ENCODE results near the gene TENT5C. TPM values are rescaled to one million over a fixed set of nuclear protein-coding genes. Genes with fewer than 3 reads are reported as not detected.
A peak's percentile ranks its signal among the peaks of the same experiment; 100 is the strongest.

Gene TENT5C
- total and polyA plus RNA-seq, 2 of the 13 experiments (the other 11 are each of a cell fraction or from before 2014, with no cell fraction given): 0.02 to 0.38 TPM

DNA sequence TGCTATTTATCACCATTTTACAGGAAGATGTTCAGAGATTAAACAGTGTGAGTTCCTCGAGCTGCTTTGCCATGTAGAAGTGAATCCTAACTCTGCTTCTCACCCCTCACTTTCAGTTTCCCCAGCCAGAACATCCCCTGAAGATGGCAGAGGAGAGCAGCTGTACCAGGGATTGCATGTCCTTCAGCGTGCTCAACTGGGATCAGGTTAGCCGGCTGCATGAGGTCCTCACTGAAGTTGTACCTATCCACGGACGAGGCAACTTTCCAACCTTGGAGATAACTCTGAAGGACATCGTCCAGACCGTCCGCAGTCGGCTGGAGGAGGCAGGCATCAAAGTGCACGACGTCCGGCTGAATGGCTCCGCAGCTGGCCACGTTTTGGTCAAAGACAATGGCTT is 16.9 kb downstream of the TENT5C start:
- no peaks in the 10 kb centered on the region for H3K4me1 ChIP-seq (ENCODE audit: insufficient read depth, low read length)
- no peak for DNase-seq (ENCODE audit: low spot score)
- no peak overlapping the region for H3K4me2 ChIP-seq (ENCODE audit: low read depth, low read length)
- CTCF ChIA-PET (ENCODE audit: low intra/inter-chr PET ratio, low total read pairs): no interaction called here
- H3K9ac ChIP-seq (ENCODE audit: insufficient read depth, low read depth, low read length): no peak overlapping the region
- H3K79me2 ChIP-seq (ENCODE audit: insufficient read depth, low read length): no peaks in the 10 kb centered on the region
- in situ Hi-C loops (cut with HindIII; ENCODE audit: extremely low pct_ligation_motif_present, low pct_unique_long_range_greater_than_20kb) (no loop called here), intact Hi-C loops (cut with micrococcal nuclease; ENCODE audit: unreplicated experiment) (no loop called here)
- peaks cover 0 to 8% of the 10 kb centered on the region in 2 experiments; a peak in 1 of 5 replicates for H3K27me3 ChIP-seq (ENCODE audit: control insufficient read depth in 1 of 2, insufficient read depth in 2 of 2, low read length in 2 of 2)
- H3K27ac ChIP-seq (ENCODE audit: extremely low read length, insufficient read depth, low read length): no peak overlapping the region
- no peaks in the 10 kb centered on the region for H4K20me1 ChIP-seq (ENCODE audit: insufficient read depth, low read length)
- no peak overlapping the region for H3K4me3 ChIP-seq (replicated peaks in 1 of 3; ENCODE audit: insufficient read depth in 1 of 3, low read depth in 2 of 3, low read length in 3 of 3)
- BruUV-seq (replicated peaks): no TSS peak
- H3K9me3 ChIP-seq (ENCODE audit: low read length): no peaks in the 10 kb centered on the region
- ATAC-seq: peak; percentile 55; the same call in 1 of the 3 replicates
- no peak for FAIRE-seq
- no peak overlapping the region for H2AFZ ChIP-seq (ENCODE audit: low read length)
- POLR2A ChIA-PET: no interaction called here
- 0 out of 2 replicates have a peak, but pooled peaks have one; percentile 6 for TF ChIP-seq STAG1 (CRISPR knock-in tag; IDR thresholded peaks at IDR 0.05)
- TF ChIP-seq, protein P1, sequence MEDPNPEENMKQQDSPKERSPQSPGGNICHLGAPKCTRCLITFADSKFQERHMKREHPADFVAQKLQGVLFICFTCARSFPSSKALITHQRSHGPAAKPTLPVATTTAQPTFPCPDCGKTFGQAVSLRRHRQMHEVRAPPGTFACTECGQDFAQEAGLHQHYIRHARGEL (CRISPR knock-in tag; IDR thresholded peaks at IDR 0.05): no peak
- 4% methylated on average over 5 of the region's 14 CpGs for WGBS (ENCODE audit: low lambda C conversion rate)
- H3K36me3 ChIP-seq (replicated peaks in 1 of 2; ENCODE audit: control insufficient read depth in 1 of 2, insufficient read depth in 2 of 2, low read length in 2 of 2): no peaks in the 10 kb centered on the region

GRCh38 chr1:117623141-117623540 is 17.3 kb downstream of the TENT5C start:
- intact Hi-C loops (cut with micrococcal nuclease; ENCODE audit: unreplicated experiment): no loop called here
- Histone ChIP-seq H3K9ac (ENCODE audit: insufficient read depth, low read depth, low read length) (no peak overlapping the region), H3K4me1 (ENCODE audit: insufficient read depth, low read length) (no peaks in the 10 kb centered on the region), H3K79me2 (ENCODE audit: insufficient read depth, low read length) (no peaks in the 10 kb centered on the region), H3K4me3 (replicated peaks in 1 of 3; ENCODE audit: insufficient read depth in 1 of 3, low read depth in 2 of 3, low read length in 3 of 3) (no peak overlapping the region), H3K36me3 (replicated peaks in 1 of 2; ENCODE audit: control insufficient read depth in 1 of 2, insufficient read depth in 2 of 2, low read length in 2 of 2) (no peaks in the 10 kb centered on the region), H3K27ac (ENCODE audit: extremely low read length, insufficient read depth, low read length) (no peak overlapping the region), H2AFZ (ENCODE audit: low read length) (no peak overlapping the region), H3K9me3 (ENCODE audit: low read length) (no peaks in the 10 kb centered on the region), H3K27me3 (ENCODE audit: control insufficient read depth in 1 of 2, insufficient read depth in 2 of 2, low read length in 2 of 2) (peaks cover 0 to 8% of the 10 kb centered on the region in 2 experiments; a peak in 1 of 5 replicates), H3K4me2 (ENCODE audit: low read depth, low read length) (no peak overlapping the region), H4K20me1 (ENCODE audit: insufficient read depth, low read length) (no peaks in the 10 kb centered on the region)
- ATAC-seq (no peak), DNase-seq (ENCODE audit: low spot score) (no peak), FAIRE-seq (no peak)
- BruUV-seq (replicated peaks): no TSS peak
- WGBS (ENCODE audit: low lambda C conversion rate): 66% methylated on average over 9 of the region's 9 CpGs
- ChIA-PET POLR2A (no interaction called here), CTCF (ENCODE audit: low intra/inter-chr PET ratio, low total read pairs) (no interaction called here)
- in situ Hi-C loops (cut with HindIII; ENCODE audit: extremely low pct_ligation_motif_present, low pct_unique_long_range_greater_than_20kb): no loop called here
- TF ChIP-seq HDAC1 (CRISPR knock-in tag; IDR thresholded peaks at IDR 0.05): no peak
- TF ChIP-seq ZFAT (CRISPR knock-in tag; conservative IDR thresholded peaks at IDR 0.05): no peak
- TF ChIP-seq ZNF414 (CRISPR knock-in tag; IDR thresholded peaks at IDR 0.05): no peak
- TF ChIP-seq, protein P2, sequence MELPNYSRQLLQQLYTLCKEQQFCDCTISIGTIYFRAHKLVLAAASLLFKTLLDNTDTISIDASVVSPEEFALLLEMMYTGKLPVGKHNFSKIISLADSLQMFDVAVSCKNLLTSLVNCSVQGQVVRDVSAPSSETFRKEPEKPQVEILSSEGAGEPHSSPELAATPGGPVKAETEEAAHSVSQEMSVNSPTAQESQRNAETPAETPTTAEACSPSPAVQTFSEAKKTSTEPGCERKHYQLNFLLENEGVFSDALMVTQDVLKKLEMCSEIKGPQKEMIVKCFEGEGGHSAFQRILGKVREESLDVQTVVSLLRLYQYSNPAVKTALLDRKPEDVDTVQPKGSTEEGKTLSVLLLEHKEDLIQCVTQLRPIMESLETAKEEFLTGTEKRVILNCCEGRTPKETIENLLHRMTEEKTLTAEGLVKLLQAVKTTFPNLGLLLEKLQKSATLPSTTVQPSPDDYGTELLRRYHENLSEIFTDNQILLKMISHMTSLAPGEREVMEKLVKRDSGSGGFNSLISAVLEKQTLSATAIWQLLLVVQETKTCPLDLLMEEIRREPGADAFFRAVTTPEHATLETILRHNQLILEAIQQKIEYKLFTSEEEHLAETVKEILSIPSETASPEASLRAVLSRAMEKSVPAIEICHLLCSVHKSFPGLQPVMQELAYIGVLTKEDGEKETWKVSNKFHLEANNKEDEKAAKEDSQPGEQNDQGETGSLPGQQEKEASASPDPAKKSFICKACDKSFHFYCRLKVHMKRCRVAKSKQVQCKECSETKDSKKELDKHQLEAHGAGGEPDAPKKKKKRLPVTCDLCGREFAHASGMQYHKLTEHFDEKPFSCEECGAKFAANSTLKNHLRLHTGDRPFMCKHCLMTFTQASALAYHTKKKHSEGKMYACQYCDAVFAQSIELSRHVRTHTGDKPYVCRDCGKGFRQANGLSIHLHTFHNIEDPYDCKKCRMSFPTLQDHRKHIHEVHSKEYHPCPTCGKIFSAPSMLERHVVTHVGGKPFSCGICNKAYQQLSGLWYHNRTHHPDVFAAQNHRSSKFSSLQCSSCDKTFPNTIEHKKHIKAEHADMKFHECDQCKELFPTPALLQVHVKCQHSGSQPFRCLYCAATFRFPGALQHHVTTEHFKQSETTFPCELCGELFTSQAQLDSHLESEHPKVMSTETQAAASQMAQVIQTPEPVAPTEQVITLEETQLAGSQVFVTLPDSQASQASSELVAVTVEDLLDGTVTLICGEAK (IDR thresholded peaks at IDR 0.05): no peak
- TF ChIP-seq, protein P2 (CRISPR knock-in tag; IDR thresholded peaks at IDR 0.05): no peak
- TF ChIP-seq GABPA (IDR thresholded peaks at IDR 0.05; ENCODE audit: low read depth, low read length): no peak
- no peak for TF ChIP-seq GABPA (CRISPR knock-in tag; IDR thresholded peaks at IDR 0.05; ENCODE audit: low read depth)

Data from HepG2 (cell line).